GM23338 (cell line): ENCODE data around the gene COL4A1. TPM values are rescaled to one million over a fixed set of nuclear protein-coding genes. Genes with fewer than 3 reads are reported as not detected.

Source experiments
- ATAC-seq: fragments of 200-7000 bp; cut with Tn5 transposase; 3 replicates; pipeline ENCODE4 v1.9.1; 2020
- DNase-seq: peaks from one replicate; pipeline ENCODE4 v3.0.0-alpha.2; 2015; ENCODE audit warnings: low spot score
- H2AFZ ChIP-seq: fragments of 200-600 bp; sonication (generic); 2 replicates; pipeline ENCODE4 v1.8.0; 2016; ENCODE audit warnings: antibody characterized with exemption, mild to moderate bottlenecking, moderate library complexity
- H3F3A ChIP-seq: fragments of 200-600 bp; sonication (generic); replicated peaks from 2 replicates; pipeline ENCODE4 v1.8.0; 2017; ENCODE audit warnings: antibody characterized with exemption, mixed run types, low read depth
- H3K27ac ChIP-seq: fragments of 200-600 bp; sonication (generic); 2 replicates; pipeline ENCODE4 v1.6.1; 2016; ENCODE audit warnings: low read depth
- H3K27me3 ChIP-seq: fragments of 200-600 bp; sonication (generic); 2 replicates; pipeline ENCODE4 v1.8.0; 2016; ENCODE audit warnings: mild to moderate bottlenecking, mixed run types, moderate library complexity; ENCODE audit not compliant: insufficient read depth
- H3K36me3 ChIP-seq: fragments of 200-600 bp; sonication (generic); 2 replicates; pipeline ENCODE4 v1.8.0; 2016; ENCODE audit warnings: mild to moderate bottlenecking; ENCODE audit not compliant: insufficient read depth
- H3K4me1 ChIP-seq: fragments of 200-600 bp; sonication (generic); 2 replicates; pipeline ENCODE4 v1.8.0; 2016; ENCODE audit warnings: mild to moderate bottlenecking, moderate library complexity; ENCODE audit not compliant: insufficient read depth
- H3K4me2 ChIP-seq: fragments of 200-600 bp; sonication (generic); 2 replicates; pipeline ENCODE4 v1.7.1; 2017; ENCODE audit warnings: mixed run types
- H3K4me3 ChIP-seq: fragments of 200-600 bp; sonication (generic); 2 replicates; pipeline ENCODE4 v1.6.1; 2016; ENCODE audit warnings: mixed run types
- H3K79me2 ChIP-seq: fragments of 200-600 bp; sonication (generic); replicated peaks from 2 replicates; pipeline ENCODE4 v1.8.0; 2017; ENCODE audit warnings: mild to moderate bottlenecking; ENCODE audit not compliant: insufficient read depth
- H3K9me2 ChIP-seq: fragments of 200-600 bp; sonication (generic); 2 replicates; pipeline ENCODE4 v1.8.0; 2017; ENCODE audit not compliant: insufficient read depth
- H4K20me1 ChIP-seq: fragments of 200-600 bp; sonication (generic); replicated peaks from 2 replicates; pipeline ENCODE4 v1.8.0; 2017; ENCODE audit warnings: mild to moderate bottlenecking; ENCODE audit not compliant: insufficient read depth
- H3K27ac Mint-ChIP-seq: 2 replicates; pipeline ENCODE4 v1.8.0; 2020; ENCODE audit warnings: inconsistent platforms, mild to moderate bottlenecking, moderate library complexity, mixed read lengths
- H3K27me3 Mint-ChIP-seq: 3 replicates; pipeline ENCODE4 v1.8.0; 2022; ENCODE audit warnings: low read depth, mild to moderate bottlenecking, moderate library complexity, mixed read lengths, inconsistent platforms; ENCODE audit not compliant: insufficient read depth, poor library complexity
- H3K36me3 Mint-ChIP-seq: 3 replicates; pipeline ENCODE4 v1.8.0; 2021; ENCODE audit warnings: low read depth, mild to moderate bottlenecking, inconsistent platforms, moderate library complexity, mixed read lengths
- H3K4me1 Mint-ChIP-seq: 3 replicates; pipeline ENCODE4 v1.8.0; 2020; ENCODE audit warnings: mild to moderate bottlenecking, inconsistent platforms, mixed read lengths
- H3K4me3 Mint-ChIP-seq: 3 replicates; pipeline ENCODE4 v1.8.0; 2021; ENCODE audit warnings: moderate library complexity, mild to moderate bottlenecking, inconsistent platforms, mixed read lengths
- H3K9me3 Mint-ChIP-seq: 3 replicates; pipeline ENCODE4 v1.8.0; 2020; ENCODE audit warnings: moderate library complexity, mild to moderate bottlenecking, inconsistent platforms, mixed read lengths
- CREB1 ChIP-seq: fragments of 250-450 bp; sonication (Bioruptor Pico); IDR thresholded peaks from 2 replicates; pipeline ENCODE4 v1.5.0; 2020; ENCODE audit warnings: low read depth, mild to moderate bottlenecking, moderate library complexity
- EZH2 ChIP-seq: fragments of 200-600 bp; sonication (generic); IDR thresholded peaks from one replicate; pipeline ENCODE4 v1.8.0; 2017; ENCODE audit warnings: antibody characterized with exemption, mild to moderate bottlenecking, low read depth; ENCODE audit not compliant: unreplicated experiment
- EZH2phosphoT487 ChIP-seq: fragments of 200-600 bp; sonication (generic); IDR thresholded peaks from one replicate; pipeline ENCODE4 v1.8.1; 2018; ENCODE audit warnings: antibody characterized with exemption; ENCODE audit not compliant: unreplicated experiment
- JUNB ChIP-seq: IDR thresholded peaks from one replicate; pipeline ENCODE4 v1.6.1; 2016; ENCODE audit warnings: antibody characterized with exemption; ENCODE audit not compliant: unreplicated experiment
- NANOG ChIP-seq: IDR thresholded peaks from 2 replicates; pipeline ENCODE4 v1.6.1; 2016; ENCODE audit warnings: antibody characterized with exemption, borderline replicate concordance
- POLR2AphosphoS5 ChIP-seq: IDR thresholded peaks from 2 replicates; pipeline ENCODE4 v1.6.1; 2016; ENCODE audit warnings: antibody characterized with exemption, low read depth
- ZNF114 ChIP-seq: fragments of 250-450 bp; sonication (Bioruptor Pico); IDR thresholded peaks from 2 replicates; pipeline ENCODE4 v1.5.0; 2020; ENCODE audit warnings: mild to moderate bottlenecking, moderate library complexity
- ZNF331 ChIP-seq: fragments of 250-450 bp; sonication (Bioruptor Pico); IDR thresholded peaks from 2 replicates; pipeline ENCODE4 v1.5.0; 2020; ENCODE audit warnings: low read depth, mild to moderate bottlenecking, moderate library complexity
- polyA plus RNA-seq: library from polyadenylated mRNA; unstranded; fragments of >200 nt; fragmentation: Nextera tagmentation; extraction: Ambion mirVana; gene quantifications from 2 replicates; pipeline ENCODE4 v1.2.1, GENCODE V29; 2016
- total RNA-seq: library from RNA; depleted of rRNA; stranded (reverse); fragments of >200 nt; shearing (Covaris generic); gene quantifications from 2 replicates; pipeline ENCODE4 v1.2.3, GENCODE V29; 2014
- TF ChIP-seq, protein P1 (sequence below): IDR thresholded peaks from one replicate; pipeline ENCODE4 v1.6.1; 2018; ENCODE audit warnings: antibody characterized with exemption; ENCODE audit not compliant: unreplicated experiment
- TF ChIP-seq, protein P2 (sequence below): fragments of 250-450 bp; sonication (Bioruptor Pico); IDR thresholded peaks from 2 replicates; pipeline ENCODE4 v1.5.0; 2020; ENCODE audit warnings: mild to moderate bottlenecking, moderate library complexity

Gene COL4A1
- total and polyA plus RNA-seq, 2 experiments from 2014 or later, result 39.1 to 110 TPM

DNA sequence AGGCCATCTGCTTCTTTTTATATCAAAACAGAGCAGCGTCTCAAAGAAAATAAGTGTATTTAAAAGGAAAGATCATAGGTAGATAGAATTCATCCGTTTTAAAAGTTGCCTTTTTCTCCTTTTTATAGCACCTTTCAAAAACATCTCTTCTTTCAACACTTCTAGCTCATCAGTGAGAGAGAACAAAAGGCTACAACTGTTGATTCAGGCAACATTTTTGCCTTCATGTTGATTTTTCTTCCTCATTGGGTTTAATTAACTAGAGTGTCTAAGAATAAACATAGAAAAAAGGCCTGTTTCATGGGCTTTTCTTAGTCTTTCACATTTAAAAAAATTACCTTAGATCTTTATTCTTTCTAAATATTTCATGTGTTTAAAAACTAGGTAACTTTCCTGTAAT, 13.7 kb upstream of the COL4A1 start:
- H3K9me2 ChIP-seq, result no peaks in the 10 kb centered on the region
- no peak overlapping the region for H3K4me3 ChIP-seq
- Mint-ChIP-seq H3K27ac (no peak overlapping the region), H3K36me3 (peaks cover 21% of the 10 kb centered on the region), H3K4me3 (no peak overlapping the region), H3K9me3 (peaks cover 4% of the 10 kb centered on the region; the same call in 2 of the 3 replicates), H3K4me1 (peaks cover 34% of the 10 kb centered on the region), H3K27me3 (peaks cover 8% of the 10 kb centered on the region)
- H3K36me3 ChIP-seq, result no peaks in the 10 kb centered on the region; the same call in 1 of the 2 replicates
- no peak overlapping the region for H3K27ac ChIP-seq
- no peaks in the 10 kb centered on the region for H3K27me3 ChIP-seq
- H3K4me2 ChIP-seq, result no peak overlapping the region
- H3K4me1 ChIP-seq, result peaks cover 12% of the 10 kb centered on the region
- no peak overlapping the region for H2AFZ ChIP-seq
- DNase-seq (no peak), ATAC-seq (no peak)
- no peak for TF ChIP-seq JUNB
- TF ChIP-seq, protein P1, sequence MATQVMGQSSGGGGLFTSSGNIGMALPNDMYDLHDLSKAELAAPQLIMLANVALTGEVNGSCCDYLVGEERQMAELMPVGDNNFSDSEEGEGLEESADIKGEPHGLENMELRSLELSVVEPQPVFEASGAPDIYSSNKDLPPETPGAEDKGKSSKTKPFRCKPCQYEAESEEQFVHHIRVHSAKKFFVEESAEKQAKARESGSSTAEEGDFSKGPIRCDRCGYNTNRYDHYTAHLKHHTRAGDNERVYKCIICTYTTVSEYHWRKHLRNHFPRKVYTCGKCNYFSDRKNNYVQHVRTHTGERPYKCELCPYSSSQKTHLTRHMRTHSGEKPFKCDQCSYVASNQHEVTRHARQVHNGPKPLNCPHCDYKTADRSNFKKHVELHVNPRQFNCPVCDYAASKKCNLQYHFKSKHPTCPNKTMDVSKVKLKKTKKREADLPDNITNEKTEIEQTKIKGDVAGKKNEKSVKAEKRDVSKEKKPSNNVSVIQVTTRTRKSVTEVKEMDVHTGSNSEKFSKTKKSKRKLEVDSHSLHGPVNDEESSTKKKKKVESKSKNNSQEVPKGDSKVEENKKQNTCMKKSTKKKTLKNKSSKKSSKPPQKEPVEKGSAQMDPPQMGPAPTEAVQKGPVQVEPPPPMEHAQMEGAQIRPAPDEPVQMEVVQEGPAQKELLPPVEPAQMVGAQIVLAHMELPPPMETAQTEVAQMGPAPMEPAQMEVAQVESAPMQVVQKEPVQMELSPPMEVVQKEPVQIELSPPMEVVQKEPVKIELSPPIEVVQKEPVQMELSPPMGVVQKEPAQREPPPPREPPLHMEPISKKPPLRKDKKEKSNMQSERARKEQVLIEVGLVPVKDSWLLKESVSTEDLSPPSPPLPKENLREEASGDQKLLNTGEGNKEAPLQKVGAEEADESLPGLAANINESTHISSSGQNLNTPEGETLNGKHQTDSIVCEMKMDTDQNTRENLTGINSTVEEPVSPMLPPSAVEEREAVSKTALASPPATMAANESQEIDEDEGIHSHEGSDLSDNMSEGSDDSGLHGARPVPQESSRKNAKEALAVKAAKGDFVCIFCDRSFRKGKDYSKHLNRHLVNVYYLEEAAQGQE, result no peak
- no peak for TF ChIP-seq EZH2
- TF ChIP-seq, protein P2, sequence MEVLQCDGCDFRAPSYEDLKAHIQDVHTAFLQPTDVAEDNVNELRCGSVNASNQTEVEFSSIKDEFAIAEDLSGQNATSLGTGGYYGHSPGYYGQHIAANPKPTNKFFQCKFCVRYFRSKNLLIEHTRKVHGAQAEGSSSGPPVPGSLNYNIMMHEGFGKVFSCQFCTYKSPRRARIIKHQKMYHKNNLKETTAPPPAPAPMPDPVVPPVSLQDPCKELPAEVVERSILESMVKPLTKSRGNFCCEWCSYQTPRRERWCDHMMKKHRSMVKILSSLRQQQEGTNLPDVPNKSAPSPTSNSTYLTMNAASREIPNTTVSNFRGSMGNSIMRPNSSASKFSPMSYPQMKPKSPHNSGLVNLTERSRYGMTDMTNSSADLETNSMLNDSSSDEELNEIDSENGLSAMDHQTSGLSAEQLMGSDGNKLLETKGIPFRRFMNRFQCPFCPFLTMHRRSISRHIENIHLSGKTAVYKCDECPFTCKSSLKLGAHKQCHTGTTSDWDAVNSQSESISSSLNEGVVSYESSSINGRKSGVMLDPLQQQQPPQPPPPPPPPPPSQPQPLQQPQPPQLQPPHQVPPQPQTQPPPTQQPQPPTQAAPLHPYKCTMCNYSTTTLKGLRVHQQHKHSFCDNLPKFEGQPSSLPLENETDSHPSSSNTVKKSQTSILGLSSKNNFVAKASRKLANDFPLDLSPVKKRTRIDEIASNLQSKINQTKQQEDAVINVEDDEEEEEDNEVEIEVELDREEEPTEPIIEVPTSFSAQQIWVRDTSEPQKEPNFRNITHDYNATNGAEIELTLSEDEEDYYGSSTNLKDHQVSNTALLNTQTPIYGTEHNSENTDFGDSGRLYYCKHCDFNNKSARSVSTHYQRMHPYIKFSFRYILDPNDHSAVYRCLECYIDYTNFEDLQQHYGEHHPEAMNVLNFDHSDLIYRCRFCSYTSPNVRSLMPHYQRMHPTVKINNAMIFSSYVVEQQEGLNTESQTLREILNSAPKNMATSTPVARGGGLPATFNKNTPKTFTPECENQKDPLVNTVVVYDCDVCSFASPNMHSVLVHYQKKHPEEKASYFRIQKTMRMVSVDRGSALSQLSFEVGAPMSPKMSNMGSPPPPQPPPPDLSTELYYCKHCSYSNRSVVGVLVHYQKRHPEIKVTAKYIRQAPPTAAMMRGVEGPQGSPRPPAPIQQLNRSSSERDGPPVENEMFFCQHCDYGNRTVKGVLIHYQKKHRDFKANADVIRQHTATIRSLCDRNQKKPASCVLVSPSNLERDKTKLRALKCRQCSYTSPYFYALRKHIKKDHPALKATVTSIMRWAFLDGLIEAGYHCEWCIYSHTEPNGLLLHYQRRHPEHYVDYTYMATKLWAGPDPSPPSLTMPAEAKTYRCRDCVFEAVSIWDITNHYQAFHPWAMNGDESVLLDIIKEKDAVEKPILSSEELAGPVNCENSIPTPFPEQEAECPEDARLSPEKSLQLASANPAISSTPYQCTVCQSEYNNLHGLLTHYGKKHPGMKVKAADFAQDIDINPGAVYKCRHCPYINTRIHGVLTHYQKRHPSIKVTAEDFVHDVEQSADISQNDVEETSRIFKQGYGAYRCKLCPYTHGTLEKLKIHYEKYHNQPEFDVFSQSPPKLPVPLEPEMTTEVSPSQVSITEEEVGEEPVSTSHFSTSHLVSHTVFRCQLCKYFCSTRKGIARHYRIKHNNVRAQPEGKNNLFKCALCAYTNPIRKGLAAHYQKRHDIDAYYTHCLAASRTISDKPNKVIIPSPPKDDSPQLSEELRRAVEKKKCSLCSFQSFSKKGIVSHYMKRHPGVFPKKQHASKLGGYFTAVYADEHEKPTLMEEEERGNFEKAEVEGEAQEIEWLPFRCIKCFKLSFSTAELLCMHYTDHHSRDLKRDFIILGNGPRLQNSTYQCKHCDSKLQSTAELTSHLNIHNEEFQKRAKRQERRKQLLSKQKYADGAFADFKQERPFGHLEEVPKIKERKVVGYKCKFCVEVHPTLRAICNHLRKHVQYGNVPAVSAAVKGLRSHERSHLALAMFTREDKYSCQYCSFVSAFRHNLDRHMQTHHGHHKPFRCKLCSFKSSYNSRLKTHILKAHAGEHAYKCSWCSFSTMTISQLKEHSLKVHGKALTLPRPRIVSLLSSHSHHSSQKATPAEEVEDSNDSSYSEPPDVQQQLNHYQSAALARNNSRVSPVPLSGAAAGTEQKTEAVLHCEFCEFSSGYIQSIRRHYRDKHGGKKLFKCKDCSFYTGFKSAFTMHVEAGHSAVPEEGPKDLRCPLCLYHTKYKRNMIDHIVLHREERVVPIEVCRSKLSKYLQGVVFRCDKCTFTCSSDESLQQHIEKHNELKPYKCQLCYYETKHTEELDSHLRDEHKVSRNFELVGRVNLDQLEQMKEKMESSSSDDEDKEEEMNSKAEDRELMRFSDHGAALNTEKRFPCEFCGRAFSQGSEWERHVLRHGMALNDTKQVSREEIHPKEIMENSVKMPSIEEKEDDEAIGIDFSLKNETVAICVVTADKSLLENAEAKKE, result no peak
- no peak for TF ChIP-seq ZNF331 (CRISPR knock-in tag)
- no peak for TF ChIP-seq POLR2AphosphoS5
- no peak for TF ChIP-seq NANOG
- no peak for TF ChIP-seq ZNF114 (CRISPR knock-in tag)
- no peak for TF ChIP-seq CREB1 (CRISPR knock-in tag)
- no peak for TF ChIP-seq EZH2phosphoT487
- H3F3A ChIP-seq, result no peaks in the 10 kb centered on the region
- H4K20me1 ChIP-seq, result no peaks in the 10 kb centered on the region; the same call in none of the 2 replicates
- H3K79me2 ChIP-seq, result peaks cover 47% of the 10 kb centered on the region
